Endothelial cell of umbilical vein (primary cell): Measurements from ENCODE around the gene IQGAP3. TPM values are rescaled to one million over a fixed set of nuclear protein-coding genes. Genes with fewer than 3 reads are reported as not detected.
A peak's percentile ranks its signal among the peaks of the same experiment; 100 is the strongest.

Experiments
- BruUV-seq: library from RNA; stranded (reverse); fragments of 400-500 nt; replicated peaks from 2 replicates; lab custom pipeline; 2021; lab: Mats Ljungman, UMichigan
- CTCF ChIA-PET: fragments of 300-600, 350-600 bp; sonication (Branson Sonifier 250); formaldehyde crosslinking; loops from one replicate; lab custom pipeline; 2021; ENCODE audit warnings: antibody characterized with exemption, inconsistent platforms; lab: Charles Lee
- POLR2A ChIA-PET: fragments of 300-600, 350-600 bp; sonication (Branson Sonifier 250); formaldehyde crosslinking; loops from one replicate; lab custom pipeline; 2021; ENCODE audit warnings: antibody characterized with exemption, inconsistent platforms; lab: Charles Lee
- DNase-seq: peaks from one replicate; pipeline ENCODE4 v3.0.0-alpha.2; 2011; ENCODE audit warnings: low read depth, low spot score
- FAIRE-seq: peaks from 2 replicates; lab custom pipeline; 2011; peaks lifted over from hg19 to GRCh38; lab: Jason Lieb, UNC
- H2AFZ ChIP-seq: 2 replicates; pipeline ENCODE4 v1.6.0; 2012; ENCODE audit warnings: low read depth, low read length, control low read depth, inconsistent platforms
- H3K27ac ChIP-seq: 2 replicates; pipeline ENCODE4 v1.5.1; 2011; ENCODE audit warnings: low read depth, mild to moderate bottlenecking, control low read depth, low read length, moderate library complexity; ENCODE audit not compliant: insufficient read depth
- H3K27me3 ChIP-seq, 2 experiments: 2 replicates each; pipeline versions ENCODE4 v1.6.0 to v1.6.1; 2011; ENCODE audit warnings: low read length in 2 of 2, mixed read lengths in 1 of 2; ENCODE audit not compliant: control insufficient read depth in 2 of 2, insufficient read depth in 2 of 2
- H3K36me3 ChIP-seq, 2 experiments: 2 replicates in 1 of 2; 3 replicates in 1 of 2; pipeline ENCODE4 v1.5.1; 2011; ENCODE audit warnings: low read length in 2 of 2, mild to moderate bottlenecking in 1 of 2, moderate library complexity in 1 of 2; ENCODE audit not compliant: control insufficient read depth in 2 of 2, insufficient read depth in 2 of 2; ENCODE audit errors: extremely low read depth in 1 of 2
- H3K4me1 ChIP-seq: 3 replicates; pipeline ENCODE4 v1.5.1; 2011; ENCODE audit warnings: mild to moderate bottlenecking, low read length; ENCODE audit not compliant: control insufficient read depth, insufficient read depth; ENCODE audit errors: extremely low read depth
- H3K4me2 ChIP-seq: 2 replicates; pipeline ENCODE4 v1.6.1; 2011; ENCODE audit warnings: low read length, control low read depth, mixed read lengths; ENCODE audit not compliant: insufficient read depth
- H3K4me3 ChIP-seq, 3 experiments: fragments of 200-600 bp in 1 of 3; sonication (generic), shearing (Covaris generic) in 1 of 3; replicated peaks in 1 of 3; 2 replicates each; pipeline ENCODE4 v1.5.1; 2011 to 2016; ENCODE audit warnings: control low read depth in 3 of 3, low read length in 3 of 3, mild to moderate bottlenecking in 2 of 3, inconsistent platforms in 1 of 3, low read depth in 1 of 3, moderate library complexity in 1 of 3; ENCODE audit not compliant: insufficient read depth in 1 of 3
- H3K79me2 ChIP-seq: 2 replicates; pipeline ENCODE4 v1.6.0; 2012; ENCODE audit warnings: low read length, inconsistent platforms; ENCODE audit not compliant: control insufficient read depth, insufficient read depth
- H3K9ac ChIP-seq: replicated peaks from 2 replicates; pipeline ENCODE3; 2011; ENCODE audit warnings: low read length, control low read depth; ENCODE audit not compliant: insufficient read depth; ENCODE audit errors: extremely low read depth
- H3K9me1 ChIP-seq: replicated peaks from 3 replicates; pipeline ENCODE4 v1.6.0; 2011; ENCODE audit warnings: mild to moderate bottlenecking, low read length; ENCODE audit not compliant: control insufficient read depth, insufficient read depth; ENCODE audit errors: extremely low read depth
- H3K9me3 ChIP-seq: replicated peaks from 2 replicates; pipeline ENCODE4 v1.5.1; 2012; ENCODE audit warnings: low read length, inconsistent platforms; ENCODE audit not compliant: control insufficient read depth, insufficient read depth
- H4K20me1 ChIP-seq: replicated peaks from 2 replicates; pipeline ENCODE3; 2011; ENCODE audit warnings: mild to moderate bottlenecking, low read length; ENCODE audit not compliant: control insufficient read depth, insufficient read depth; ENCODE audit errors: extremely low read depth
- EZH2 ChIP-seq: IDR thresholded peaks from 2 replicates; pipeline ENCODE4 v1.6.1; 2012; ENCODE audit warnings: borderline replicate concordance, low read depth, mild to moderate bottlenecking, moderate library complexity, low read length, inconsistent platforms; ENCODE audit not compliant: severe bottlenecking
- GATA2 ChIP-seq: IDR thresholded peaks from 2 replicates; pipeline ENCODE4 v1.7.0; 2011; ENCODE audit warnings: low read depth, mild to moderate bottlenecking, moderate library complexity, mixed read lengths, low read length; ENCODE audit not compliant: insufficient read length, insufficient read depth
- MAX ChIP-seq: IDR thresholded peaks from 2 replicates; pipeline ENCODE4 v1.6.1; 2011; ENCODE audit not compliant: insufficient read depth, insufficient read length
- MYC ChIP-seq: IDR thresholded peaks from one replicate; pipeline ENCODE4 v1.6.1; 2011; ENCODE audit warnings: mild to moderate bottlenecking, low read depth, low read length
- POLR2A ChIP-seq: IDR thresholded peaks from 2 replicates; pipeline ENCODE4 v1.6.1; 2012; ENCODE audit warnings: low read depth, mild to moderate bottlenecking, control low read depth, low read length
- dilution Hi-C: fragments of 300-500 bp; cut with MboI; formaldehyde crosslinking; loops from one replicate; pipeline ENCODE4 v1.15.0; 2019; ENCODE audit warnings: low sequenced_read_pairs; ENCODE audit not compliant: extremely low pct_ligation_motif_present
- intact Hi-C: fragments of 100-400 bp; cut with micrococcal nuclease; formaldehyde crosslinking; loops from one replicate; pipeline ENCODE4 v1.10.0; 2022
- polyA plus RNA-seq, 4 experiments: library from polyadenylated mRNA; depleted of rRNA in 3 of 4; stranded (reverse) in 3 of 4; unstranded in 1 of 4; fragments of >200 nt; gene quantifications; 2 replicates each; pipeline versions ENCODE4 v1.2.1 to v1.2.3, GENCODE V29; 2011 to 2012; ENCODE audit warnings: missing spikeins in 1 of 4
- total RNA-seq: library from RNA; stranded (reverse); gene quantifications from 2 replicates; pipeline ENCODE4 v1.2.3, GENCODE V29; 2021
- TF ChIP-seq, protein P1 (sequence below), 2 donors: IDR thresholded peaks; 1 replicate in 1 of 2; 2 replicates in 1 of 2; pipeline ENCODE4 v1.5.1; 2011; ENCODE audit warnings: low read length in 2 of 2, mild to moderate bottlenecking in 2 of 2, moderate library complexity in 2 of 2, control low read depth in 1 of 2, inconsistent platforms in 1 of 2, low read depth in 1 of 2; ENCODE audit not compliant: insufficient read depth in 1 of 2; ENCODE audit errors: extremely low read depth in 1 of 2

Gene IQGAP3
- total and polyA plus RNA-seq, 2 donors (not counting 3 experiments of a cell fraction or from before 2014, with no cell fraction given), result 28.3 to 60.7 TPM

GRCh38 chr1:156502391-156502893 is 69.9 kb downstream of the IQGAP3 start:
- FAIRE-seq, result no peak
- Histone ChIP-seq H2AFZ (no peak overlapping the region), H4K20me1 (no peaks in the 10 kb centered on the region), H3K27me3 (no peaks in the 10 kb centered on the region), H3K36me3 (no peaks in the 10 kb centered on the region), H3K79me2 (peaks cover 30% of the 10 kb centered on the region), H3K9me3 (no peaks in the 10 kb centered on the region), H3K9me1 (no peaks in the 10 kb centered on the region), H3K4me2 (peak overlapping the region; percentile 87), H3K4me1 (peaks cover 48% of the 10 kb centered on the region), H3K27ac (peak overlapping the region; percentile 100), H3K4me3 (no peak overlapping the region), H3K9ac (peak overlapping the region; percentile 98)
- intact Hi-C loops, result loop anchor here (2.0 to 10.0 kb wide), 5 partner anchors 90 to 392 kb away; partner anchors contain the start of genes NAXE and PEAR1
- CTCF ChIA-PET, result interaction anchor here (0.7 to 6.1 kb wide), 4 partner anchors 18 to 171 kb away, joined by 3 to 149 read pairs (median 4); no protein-coding TSS in a partner anchor
- TF ChIP-seq MYC (no peak), GATA2 (no peak), MAX (no peak), POLR2A (peak; percentile 50), EZH2 (no peak)
- TF ChIP-seq, protein P1, sequence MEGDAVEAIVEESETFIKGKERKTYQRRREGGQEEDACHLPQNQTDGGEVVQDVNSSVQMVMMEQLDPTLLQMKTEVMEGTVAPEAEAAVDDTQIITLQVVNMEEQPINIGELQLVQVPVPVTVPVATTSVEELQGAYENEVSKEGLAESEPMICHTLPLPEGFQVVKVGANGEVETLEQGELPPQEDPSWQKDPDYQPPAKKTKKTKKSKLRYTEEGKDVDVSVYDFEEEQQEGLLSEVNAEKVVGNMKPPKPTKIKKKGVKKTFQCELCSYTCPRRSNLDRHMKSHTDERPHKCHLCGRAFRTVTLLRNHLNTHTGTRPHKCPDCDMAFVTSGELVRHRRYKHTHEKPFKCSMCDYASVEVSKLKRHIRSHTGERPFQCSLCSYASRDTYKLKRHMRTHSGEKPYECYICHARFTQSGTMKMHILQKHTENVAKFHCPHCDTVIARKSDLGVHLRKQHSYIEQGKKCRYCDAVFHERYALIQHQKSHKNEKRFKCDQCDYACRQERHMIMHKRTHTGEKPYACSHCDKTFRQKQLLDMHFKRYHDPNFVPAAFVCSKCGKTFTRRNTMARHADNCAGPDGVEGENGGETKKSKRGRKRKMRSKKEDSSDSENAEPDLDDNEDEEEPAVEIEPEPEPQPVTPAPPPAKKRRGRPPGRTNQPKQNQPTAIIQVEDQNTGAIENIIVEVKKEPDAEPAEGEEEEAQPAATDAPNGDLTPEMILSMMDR (IDR thresholded peaks at IDR 0.05; ENCODE audit: extremely low read depth in 1 of 2, insufficient read depth in 1 of 2, low read depth in 1 of 2, low read length in 2 of 2), result no peak
- BruUV-seq, result no TSS peak
- dilution Hi-C loops, result no loop called here
- DNase-seq, result no peak
- POLR2A ChIA-PET, result interaction anchor here (0.9 to 1.5 kb wide), 2 partner anchors 12 to 209 kb away, joined by 3 to 6 read pairs; no protein-coding TSS in a partner anchor
